Smooth muscle cell (in vitro differentiated cells): ENCODE data around the gene TTLL11. TPM values are rescaled to one million over a fixed set of nuclear protein-coding genes. Genes with fewer than 3 reads are reported as not detected.

Experiments
- DNase-seq: peaks from one replicate; lab custom pipeline; 2025; ENCODE audit not compliant: unreplicated experiment; lab: John Stamatoyannopoulos, UW
- H2AFZ ChIP-seq: fragments of 200-600 bp; sonication (generic); 2 replicates; pipeline ENCODE4 v1.6.0; 2016; ENCODE audit warnings: antibody characterized with exemption, low read depth, mild to moderate bottlenecking
- H3F3A ChIP-seq: fragments of 200-600 bp; sonication (generic); 2 replicates; pipeline ENCODE4 v1.6.0; 2017; ENCODE audit warnings: antibody characterized with exemption, low read depth
- H3K27ac ChIP-seq: fragments of 200-600 bp; sonication (generic); 2 replicates; pipeline ENCODE4 v1.5.1; 2016; ENCODE audit warnings: low read depth, mild to moderate bottlenecking
- H3K27me3 ChIP-seq: fragments of 200-600 bp; sonication (generic); 2 replicates; pipeline ENCODE4 v1.6.1; 2016; ENCODE audit warnings: low read depth, mild to moderate bottlenecking
- H3K36me3 ChIP-seq: fragments of 200-600 bp; sonication (generic); 2 replicates; pipeline ENCODE4 v1.5.1; 2016; ENCODE audit warnings: low read depth
- H3K4me1 ChIP-seq: fragments of 200-600 bp; sonication (generic); 2 replicates; pipeline ENCODE4 v1.5.1; 2016; ENCODE audit warnings: low read depth
- H3K4me2 ChIP-seq: fragments of 200-600 bp; sonication (generic); 2 replicates; pipeline ENCODE4 v1.6.0; 2016; ENCODE audit warnings: mild to moderate bottlenecking
- H3K4me3 ChIP-seq: fragments of 200-600 bp; sonication (generic); 2 replicates; pipeline ENCODE4 v1.5.1; 2016; ENCODE audit warnings: mild to moderate bottlenecking
- H3K79me2 ChIP-seq: fragments of 200-600 bp; sonication (generic); 2 replicates; pipeline ENCODE4 v1.6.0; 2016; ENCODE audit warnings: low read depth, mild to moderate bottlenecking
- H3K9ac ChIP-seq: fragments of 200-600 bp; sonication (generic); 2 replicates; pipeline ENCODE4 v1.6.0; 2016; ENCODE audit warnings: low read depth
- H3K9me3 ChIP-seq: fragments of 200-600 bp; sonication (generic); replicated peaks from 2 replicates; pipeline ENCODE4 v1.5.1; 2016; ENCODE audit warnings: low read depth
- H4K20me1 ChIP-seq: fragments of 200-600 bp; sonication (generic); 2 replicates; pipeline ENCODE4 v1.6.0; 2016; ENCODE audit warnings: low read depth
- WGBS: methylation state at CpG from one replicate; pipeline ENCODE4 v1.1.7; 2016; ENCODE audit warnings: low lambda C conversion rate; 5-methylcytosine and 5-hydroxymethylcytosine counted together
- polyA plus RNA-seq: library from polyadenylated mRNA; unstranded; fragments of >200 nt; fragmentation: Nextera tagmentation; extraction: Ambion mirVana; gene quantifications from 2 replicates; pipeline ENCODE4 v1.2.1, GENCODE V29; 2016
- total RNA-seq: library from RNA; depleted of rRNA; stranded (reverse); fragments of >200 nt; gene quantifications from 2 replicates; pipeline ENCODE4 v1.2.3, GENCODE V29; 2014
- TF ChIP-seq, protein P1 (sequence below): fragments of 200-600 bp; sonication (generic); IDR thresholded peaks from 2 replicates; pipeline ENCODE4 v1.5.1; 2017; ENCODE audit warnings: borderline replicate concordance, mild to moderate bottlenecking, antibody characterized with exemption; ENCODE audit not compliant: insufficient read depth, poor library complexity, severe bottlenecking

Gene TTLL11
- total and polyA plus RNA-seq, 2 experiments from 2014 or later: 2.6 to 3.7 TPM

DNA sequence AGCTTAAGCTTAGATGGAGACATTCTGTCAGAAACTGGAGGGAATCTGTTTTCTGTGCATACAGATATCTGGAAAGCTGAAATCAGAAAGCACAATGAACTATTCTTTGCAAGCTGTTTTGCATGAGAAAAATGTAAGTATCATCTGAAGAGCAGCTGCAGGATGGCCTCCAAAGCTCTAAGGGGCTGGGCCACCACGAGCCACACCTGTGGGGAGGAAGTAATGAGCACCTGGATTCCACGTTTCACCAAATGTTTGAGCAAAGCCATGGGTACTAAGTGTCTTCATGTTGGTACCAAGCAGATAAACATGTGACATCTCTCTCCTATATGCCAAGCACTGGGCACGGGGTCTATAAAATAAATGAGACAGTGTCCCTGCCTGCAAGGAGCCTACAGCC is 199.3 kb downstream of the TTLL11 start:
- no peak for DNase-seq
- Histone ChIP-seq H3K9ac (no peak overlapping the region), H4K20me1 (no peaks in the 10 kb centered on the region), H3K79me2 (no peaks in the 10 kb centered on the region), H3K4me1 (no peaks in the 10 kb centered on the region), H3K27me3 (no peaks in the 10 kb centered on the region), H3K9me3 (no peaks in the 10 kb centered on the region), H2AFZ (no peak overlapping the region), H3K4me3 (no peak overlapping the region), H3K36me3 (no peaks in the 10 kb centered on the region), H3K27ac (no peak overlapping the region), H3K4me2 (no peak overlapping the region), H3F3A (peaks cover 4% of the 10 kb centered on the region)
- WGBS: 90% methylated on average over 3 of the region's 3 CpGs
- TF ChIP-seq, protein P1, sequence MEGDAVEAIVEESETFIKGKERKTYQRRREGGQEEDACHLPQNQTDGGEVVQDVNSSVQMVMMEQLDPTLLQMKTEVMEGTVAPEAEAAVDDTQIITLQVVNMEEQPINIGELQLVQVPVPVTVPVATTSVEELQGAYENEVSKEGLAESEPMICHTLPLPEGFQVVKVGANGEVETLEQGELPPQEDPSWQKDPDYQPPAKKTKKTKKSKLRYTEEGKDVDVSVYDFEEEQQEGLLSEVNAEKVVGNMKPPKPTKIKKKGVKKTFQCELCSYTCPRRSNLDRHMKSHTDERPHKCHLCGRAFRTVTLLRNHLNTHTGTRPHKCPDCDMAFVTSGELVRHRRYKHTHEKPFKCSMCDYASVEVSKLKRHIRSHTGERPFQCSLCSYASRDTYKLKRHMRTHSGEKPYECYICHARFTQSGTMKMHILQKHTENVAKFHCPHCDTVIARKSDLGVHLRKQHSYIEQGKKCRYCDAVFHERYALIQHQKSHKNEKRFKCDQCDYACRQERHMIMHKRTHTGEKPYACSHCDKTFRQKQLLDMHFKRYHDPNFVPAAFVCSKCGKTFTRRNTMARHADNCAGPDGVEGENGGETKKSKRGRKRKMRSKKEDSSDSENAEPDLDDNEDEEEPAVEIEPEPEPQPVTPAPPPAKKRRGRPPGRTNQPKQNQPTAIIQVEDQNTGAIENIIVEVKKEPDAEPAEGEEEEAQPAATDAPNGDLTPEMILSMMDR: no peak

DNA sequence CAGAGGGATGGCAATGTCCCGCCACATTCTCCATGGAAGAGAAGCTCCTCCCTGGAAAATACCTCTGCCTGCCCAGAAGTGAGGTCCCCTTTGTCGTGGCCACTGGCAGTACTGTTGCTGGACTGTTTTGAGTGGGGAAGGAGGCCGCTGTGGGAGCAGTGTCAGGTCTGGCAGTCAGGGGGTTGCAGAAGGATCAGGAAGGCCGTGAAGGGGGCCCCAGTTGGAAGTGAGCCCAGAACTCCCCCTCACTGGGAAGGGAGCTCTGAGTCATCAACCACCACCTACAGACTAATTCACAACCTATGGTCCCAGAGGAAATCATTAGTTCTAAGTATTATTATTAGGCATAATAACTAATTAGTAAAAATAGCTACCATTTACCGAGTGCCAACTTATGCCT is 200.4 kb downstream of the TTLL11 start:
- peaks cover 4% of the 10 kb centered on the region for H3K4me1 ChIP-seq
- peak overlapping the region; percentile 31 for H3K27ac ChIP-seq
- H4K20me1 ChIP-seq: no peaks in the 10 kb centered on the region
- H3F3A ChIP-seq: peaks cover 7% of the 10 kb centered on the region
- no peaks in the 10 kb centered on the region for H3K79me2 ChIP-seq
- H3K9me3 ChIP-seq: no peaks in the 10 kb centered on the region
- peak overlapping the region; percentile 17 for H3K4me2 ChIP-seq
- DNase-seq: no peak
- H3K27me3 ChIP-seq: no peaks in the 10 kb centered on the region
- H3K9ac ChIP-seq: no peak overlapping the region
- WGBS: 67% methylated on average over 5 of the region's 5 CpGs
- no peak overlapping the region for H3K4me3 ChIP-seq
- H3K36me3 ChIP-seq: no peaks in the 10 kb centered on the region
- no peak overlapping the region for H2AFZ ChIP-seq
- TF ChIP-seq, protein P1: no peak

DNA sequence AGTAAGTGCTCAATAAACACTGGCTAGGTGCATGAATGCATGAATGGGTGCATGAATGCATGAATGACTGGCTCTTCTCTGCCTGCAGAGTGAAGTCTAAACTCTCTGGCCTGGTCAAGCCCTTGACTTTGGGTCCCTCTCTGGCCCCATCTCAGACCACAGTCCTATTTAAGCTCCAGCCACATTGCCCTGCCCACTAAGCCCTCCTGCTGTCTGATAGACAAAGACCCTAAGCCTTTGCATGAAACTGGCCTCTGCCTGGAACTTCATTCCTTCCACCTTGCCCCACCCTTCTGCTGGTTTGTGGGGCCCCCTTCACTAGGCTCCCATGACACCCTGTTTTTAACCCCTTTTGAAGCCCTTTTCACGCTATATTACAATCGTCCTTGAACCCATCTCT is 202.4 kb downstream of the TTLL11 start:
- Histone ChIP-seq H3K9ac (no peak overlapping the region), H3K9me3 (no peaks in the 10 kb centered on the region), H3K79me2 (no peaks in the 10 kb centered on the region), H3K4me1 (peaks cover 4% of the 10 kb centered on the region), H3K4me2 (no peak overlapping the region), H3F3A (peaks cover 7% of the 10 kb centered on the region), H3K27ac (no peak overlapping the region), H3K4me3 (no peak overlapping the region), H4K20me1 (no peaks in the 10 kb centered on the region), H3K36me3 (no peaks in the 10 kb centered on the region), H3K27me3 (no peaks in the 10 kb centered on the region), H2AFZ (no peak overlapping the region)
- TF ChIP-seq, protein P1: no peak
- 88% methylated on average over 2 of the region's 2 CpGs for WGBS
- no peak for DNase-seq

DNA sequence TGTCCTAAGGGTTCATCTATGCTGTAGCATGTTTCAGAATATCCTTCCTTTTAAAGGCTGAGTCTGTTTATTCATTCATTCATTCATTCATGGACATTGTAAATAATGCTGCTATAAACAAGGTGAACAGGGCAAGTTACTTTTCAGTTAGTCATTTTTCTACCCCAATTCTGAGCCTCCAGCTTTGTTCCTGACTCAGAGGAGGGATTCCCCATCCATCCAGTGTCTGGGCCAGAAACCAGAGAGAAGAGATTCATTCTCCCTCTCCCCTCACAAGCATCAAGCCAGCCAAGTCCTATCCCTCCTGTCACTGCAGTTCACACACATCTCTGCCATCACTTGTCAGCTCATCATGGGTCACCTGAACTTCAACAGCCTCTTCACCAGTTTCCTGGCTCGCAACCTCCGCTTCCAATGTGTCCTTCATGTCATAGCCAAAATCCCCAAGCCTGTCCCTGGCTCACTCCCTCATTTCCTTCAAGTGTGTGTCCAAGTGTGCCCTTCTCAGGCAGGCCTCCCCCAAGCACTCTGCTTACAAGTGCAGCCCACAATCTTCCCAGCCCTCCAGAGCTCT is 203.0 kb downstream of the TTLL11 start:
- no peaks in the 10 kb centered on the region for H3K79me2 ChIP-seq
- peaks cover 10% of the 10 kb centered on the region for H3F3A ChIP-seq
- H3K4me2 ChIP-seq: peak overlapping the region; percentile 21
- no peaks in the 10 kb centered on the region for H3K9me3 ChIP-seq
- no peaks in the 10 kb centered on the region for H4K20me1 ChIP-seq
- WGBS: 98% methylated on average over 2 of the region's 2 CpGs
- TF ChIP-seq, protein P1: no peak
- no peak overlapping the region for H3K9ac ChIP-seq
- peak overlapping the region; percentile 34 for H3K27ac ChIP-seq
- no peak overlapping the region for H3K4me3 ChIP-seq
- H3K27me3 ChIP-seq: no peaks in the 10 kb centered on the region
- DNase-seq: no peak
- H3K36me3 ChIP-seq: no peaks in the 10 kb centered on the region
- H3K4me1 ChIP-seq: peaks cover 4% of the 10 kb centered on the region
- H2AFZ ChIP-seq: no peak overlapping the region
